Inflammatory macrophage (primary cell): ENCODE results near the gene NSUN7.
A peak's percentile ranks its signal among the peaks of the same experiment; 100 is the strongest.

ENCODE experiments used
- DNase-seq, 2 donors: peaks; one replicate each; pipeline ENCODE4 v3.0.0-alpha.2; 2020 to 2022

NSUN7 gene

DNA sequence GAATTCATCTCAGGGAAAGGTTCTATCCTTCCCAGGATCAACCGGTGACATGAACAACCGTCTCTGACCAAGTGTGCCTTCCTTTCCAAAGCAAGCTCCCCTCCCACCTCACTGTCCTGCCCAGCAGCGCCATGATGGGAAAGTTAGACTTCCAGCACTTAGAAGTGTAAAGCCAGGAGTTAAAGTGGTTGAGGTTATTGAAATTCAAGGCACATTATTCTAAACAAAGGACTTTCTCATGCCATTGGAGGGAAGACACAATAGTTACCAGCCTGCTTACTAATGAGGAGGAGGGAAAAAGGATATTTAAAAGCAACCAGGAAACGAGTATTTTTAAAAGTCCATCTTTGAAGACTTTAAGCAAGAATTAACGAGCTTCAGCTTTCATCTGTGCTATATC lies 96.8 kb downstream of the NSUN7 start:
- DNase-seq: no peak

DNA sequence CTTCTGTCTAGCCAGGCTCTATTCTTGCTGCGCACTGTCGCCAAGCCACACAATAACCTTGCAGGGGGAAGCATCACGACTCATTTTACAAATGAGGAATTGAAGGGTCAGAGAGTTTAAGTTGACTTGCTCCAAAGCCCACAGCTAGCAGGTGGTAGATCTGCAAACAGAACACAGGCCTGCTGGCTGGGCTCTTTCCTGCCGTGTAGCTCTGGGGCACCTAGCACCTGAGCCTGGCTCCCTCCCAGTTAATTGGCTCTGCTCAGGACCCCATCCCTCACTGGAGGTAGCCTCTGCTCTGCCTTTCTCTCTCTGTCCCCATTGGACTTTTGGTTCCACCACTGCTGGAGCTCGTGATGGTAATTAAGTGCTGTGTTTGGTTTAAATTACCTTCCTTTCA lies 98.5 kb downstream of the NSUN7 start:
- peak in 1 of 2 donors; percentile 9 for DNase-seq

DNA sequence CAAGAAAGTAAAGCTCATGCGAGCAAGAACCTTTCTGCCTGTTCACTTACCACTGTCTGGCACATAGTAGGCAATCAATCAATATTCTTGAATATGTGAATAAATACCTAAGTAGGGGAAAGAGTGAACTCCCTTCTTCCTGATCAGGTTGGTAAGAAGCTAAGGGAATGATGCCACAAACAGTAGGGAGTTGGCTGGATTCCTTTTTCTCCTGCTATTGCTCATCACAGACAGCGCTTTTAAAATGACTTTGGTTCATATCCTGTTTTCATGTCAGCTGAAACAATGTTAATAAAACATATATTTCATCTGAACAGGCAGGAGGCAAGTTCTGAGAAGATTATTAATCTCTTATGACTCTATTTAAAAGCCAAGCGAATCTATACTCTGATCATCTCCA lies 99.2 kb downstream of the NSUN7 start:
- DNase-seq: no peak

DNA sequence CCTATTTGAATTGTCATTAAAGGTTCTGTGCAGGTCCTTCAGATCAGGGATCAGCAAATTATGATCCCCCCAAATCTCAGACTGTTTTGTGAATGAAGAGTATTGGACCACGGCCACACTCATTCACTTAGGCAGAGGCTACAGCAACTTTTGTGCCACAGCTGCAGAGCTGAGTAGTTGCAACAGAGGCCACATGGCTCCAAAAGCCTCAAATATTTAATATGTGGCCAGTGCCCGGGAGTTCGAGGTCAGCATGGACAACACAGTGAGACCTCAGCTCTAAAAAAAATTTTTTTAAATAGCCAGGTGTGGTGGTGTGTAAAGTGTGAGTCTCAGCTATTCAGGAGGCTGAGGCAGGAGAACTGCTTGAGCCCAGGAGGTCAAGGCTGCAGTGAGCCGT lies 100.7 kb downstream of the NSUN7 start:
- no peak for DNase-seq

DNA sequence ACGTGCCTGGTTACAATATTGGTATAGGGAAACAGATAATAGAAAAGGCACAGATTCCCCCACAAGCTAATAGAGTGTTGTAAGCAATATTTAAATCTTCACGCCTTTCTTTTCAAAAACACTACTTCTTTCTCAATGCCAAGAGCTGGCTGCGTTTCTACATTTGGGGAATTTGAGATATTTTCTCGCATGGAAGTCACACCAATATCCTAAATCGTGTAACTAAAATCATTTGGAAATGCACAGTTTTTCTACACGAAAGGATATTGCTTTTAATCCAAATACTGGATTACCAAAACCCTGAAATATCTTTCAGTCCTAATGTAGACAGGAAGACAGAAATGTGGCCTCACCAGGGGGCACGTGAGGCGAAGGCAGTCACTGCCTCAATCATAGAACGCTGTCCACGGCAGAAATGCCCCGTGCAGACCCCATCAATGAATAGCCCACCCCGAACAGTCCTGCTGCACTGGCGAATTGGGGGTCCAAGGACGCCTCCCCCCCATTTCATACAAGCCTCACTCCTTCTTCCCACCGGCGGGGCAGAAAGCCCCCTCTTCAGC lies 106.6 kb downstream of the NSUN7 start:
- DNase-seq: no peak

DNA sequence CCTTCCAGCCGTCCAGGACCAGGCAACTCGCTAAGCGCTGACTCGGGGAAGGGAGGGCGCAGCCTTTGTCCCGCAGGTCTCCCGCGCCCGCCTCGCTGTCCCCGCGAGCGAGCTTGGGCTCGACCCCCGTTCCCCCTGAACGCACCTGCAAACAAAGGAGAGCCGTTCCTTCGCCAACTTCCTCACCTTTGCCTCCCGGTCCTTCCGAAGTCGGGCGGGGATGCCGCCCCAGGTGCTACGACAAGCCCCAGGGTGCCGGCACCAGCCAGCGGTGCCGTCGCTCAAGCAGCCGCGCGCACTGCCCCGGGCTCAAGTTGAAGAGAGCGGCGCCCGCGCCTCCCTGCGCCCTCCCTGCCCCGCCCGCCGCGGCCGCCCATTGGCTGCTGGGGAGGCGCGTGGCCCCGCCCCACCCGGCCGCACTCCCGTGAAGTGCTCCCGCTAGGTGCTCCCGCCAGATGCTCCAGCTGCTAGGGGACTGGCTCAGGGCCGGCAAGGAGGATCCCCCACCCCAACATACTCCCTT lies 107.1 kb downstream of the NSUN7 start:
- DNase-seq: peak; percentile 53 to 64

DNA sequence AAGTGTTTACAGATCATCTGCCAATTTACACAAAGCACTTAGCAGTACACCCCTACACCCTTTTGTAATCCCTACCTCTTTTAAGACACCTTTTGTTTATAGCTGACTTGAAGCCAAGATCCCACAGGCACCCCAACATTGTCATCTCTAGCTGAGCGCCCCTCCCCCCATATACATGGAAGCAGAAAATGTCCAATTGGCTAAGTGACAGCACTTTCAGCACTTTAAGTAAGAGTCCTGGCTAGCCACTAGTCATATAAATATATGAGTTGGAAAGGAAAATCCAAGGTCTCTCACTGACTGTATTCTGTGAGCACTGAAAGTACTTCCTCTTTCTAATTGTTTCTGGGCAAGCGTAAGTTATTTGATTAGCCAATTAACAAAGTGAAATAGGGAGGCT lies 108.2 kb downstream of the NSUN7 start:
- peak; percentile 27 to 46 for DNase-seq

DNA sequence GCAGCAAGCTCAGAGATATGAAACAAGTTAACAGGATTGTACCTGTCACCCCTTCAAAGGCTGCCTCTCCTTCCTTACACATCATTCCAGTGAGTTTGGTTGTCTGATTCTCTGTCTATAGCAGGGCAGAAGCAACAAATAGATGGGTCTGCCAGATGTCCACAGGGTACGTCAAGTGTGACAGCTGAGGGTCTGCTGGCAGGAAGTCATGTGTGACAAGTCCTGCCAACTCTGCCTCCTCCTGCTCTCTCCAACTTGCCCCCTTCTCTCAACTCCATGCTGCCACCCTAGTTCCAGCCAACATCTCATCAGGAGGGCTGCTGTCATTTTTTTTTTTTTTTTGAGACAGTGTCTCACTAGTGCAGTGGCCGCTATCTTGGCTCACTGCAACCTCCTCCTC lies 109.2 kb downstream of the NSUN7 start:
- no peak for DNase-seq
